HepG2 (cell line): Measurements from ENCODE around the gene NKAIN2. TPM values are rescaled to one million over a fixed set of nuclear protein-coding genes. Genes with fewer than 3 reads are reported as not detected.

Experiments
- ATAC-seq: fragments of 200-7000 bp; cut with Tn5 transposase; 3 replicates; pipeline ENCODE4 v1.9.1; 2020; ENCODE audit warnings: mild to moderate bottlenecking, moderate library complexity
- BruUV-seq: library from RNA; stranded (reverse); fragments of 400-500 nt; replicated peaks from 2 replicates; lab custom pipeline; 2021; lab: Mats Ljungman, UMichigan
- CTCF ChIA-PET: fragments of 300-600 bp; formaldehyde crosslinking; extraction: SDS; loops from one replicate; lab custom pipeline; 2021; ENCODE audit warnings: low total read pairs, inconsistent platforms, low intra/inter-chr PET ratio; lab: Yijun Ruan, JAX
- POLR2A ChIA-PET: fragments of 350-600 bp; sonication (Branson Sonifier 250); formaldehyde crosslinking; loops from one replicate; lab custom pipeline; 2020; ENCODE audit warnings: antibody characterized with exemption, inconsistent platforms; lab: Yijun Ruan, JAX
- DNase-seq: peaks from one replicate; pipeline ENCODE4 v3.0.0-alpha.2; 2015; ENCODE audit warnings: low spot score
- FAIRE-seq: peaks from 3 replicates; lab custom pipeline; 2011; peaks lifted over from hg19 to GRCh38; lab: Jason Lieb, UNC
- H2AFZ ChIP-seq: one replicate; pipeline ENCODE4 v1.6.1; 2011; ENCODE audit warnings: low read length, inconsistent platforms
- H3K27ac ChIP-seq: fragments of 300-600 bp; 3 replicates; pipeline ENCODE4 v1.8.0; 2011; ENCODE audit warnings: mixed run types, mild to moderate bottlenecking, mixed read lengths, low read length, inconsistent platforms; ENCODE audit not compliant: insufficient read depth; ENCODE audit errors: extremely low read length
- H3K27me3 ChIP-seq, 2 experiments: fragments of 200-600 bp in 1 of 2; 2 replicates in 1 of 2; 3 replicates in 1 of 2; pipeline versions ENCODE4 v1.6.0 to v1.8.0; 2011; ENCODE audit warnings: low read length in 2 of 2, mild to moderate bottlenecking in 2 of 2, moderate library complexity in 2 of 2, inconsistent platforms in 1 of 2; ENCODE audit not compliant: insufficient read depth in 2 of 2, control insufficient read depth in 1 of 2
- H3K36me3 ChIP-seq, 2 experiments: fragments of 200-600 bp in 1 of 2; replicated peaks in 1 of 2; 2 replicates in 1 of 2; 3 replicates in 1 of 2; pipeline versions ENCODE4 v1.5.1 to v1.8.0; 2011; ENCODE audit warnings: low read length in 2 of 2, inconsistent platforms in 1 of 2; ENCODE audit not compliant: insufficient read depth in 2 of 2, control insufficient read depth in 1 of 2
- H3K4me1 ChIP-seq: 2 replicates; pipeline ENCODE4 v1.5.1; 2012; ENCODE audit warnings: low read length, inconsistent platforms; ENCODE audit not compliant: insufficient read depth
- H3K4me2 ChIP-seq: 2 replicates; pipeline ENCODE4 v1.6.0; 2011; ENCODE audit warnings: low read depth, low read length, inconsistent platforms
- H3K4me3 ChIP-seq, 3 experiments: fragments of 200-600 bp in 1 of 3; sonication (generic), shearing (Covaris generic) in 1 of 3; replicated peaks in 1 of 3; 2 replicates each; pipeline ENCODE4 v1.5.1; 2011 to 2016; ENCODE audit warnings: low read length in 3 of 3, inconsistent platforms in 2 of 3, low read depth in 2 of 3, mild to moderate bottlenecking in 2 of 3, control low read depth in 1 of 3, mixed read lengths in 1 of 3; ENCODE audit not compliant: insufficient read depth in 1 of 3
- H3K79me2 ChIP-seq: one replicate; pipeline ENCODE4 v1.6.1; 2011; ENCODE audit warnings: low read length, inconsistent platforms; ENCODE audit not compliant: insufficient read depth
- H3K9ac ChIP-seq: 2 replicates; pipeline ENCODE4 v1.6.0; 2011; ENCODE audit warnings: mild to moderate bottlenecking, low read depth, low read length, inconsistent platforms; ENCODE audit not compliant: insufficient read depth
- H3K9me3 ChIP-seq: 2 replicates; pipeline ENCODE4 v1.5.1; 2012; ENCODE audit warnings: mild to moderate bottlenecking, low read length
- H4K20me1 ChIP-seq: 2 replicates; pipeline ENCODE4 v1.6.0; 2011; ENCODE audit warnings: inconsistent platforms, mild to moderate bottlenecking, low read length, moderate library complexity; ENCODE audit not compliant: insufficient read depth
- CC2D1A ChIP-seq: sonication (generic); formaldehyde crosslinking; IDR thresholded peaks from 2 replicates; pipeline ENCODE4 v1.8.1; 2023; ENCODE audit warnings: mild to moderate bottlenecking, missing genetic modification reagents
- CREB1 ChIP-seq, 2 experiments: fragments of 450-650 bp in 1 of 2; IDR thresholded peaks; 2 replicates each; pipeline ENCODE4 v1.6.1; 2016 to 2017; ENCODE audit warnings: control low read depth in 1 of 2, mild to moderate bottlenecking in 1 of 2, missing compliant biosample characterization in 1 of 2, missing genetic modification characterization in 1 of 2
- PHB2 ChIP-seq: fragments of 450-650 bp; IDR thresholded peaks from 2 replicates; pipeline ENCODE4 v1.6.1; 2018; ENCODE audit not compliant: partially characterized antibody
- ZNF660 ChIP-seq: sonication (generic); formaldehyde crosslinking; IDR thresholded peaks from 2 replicates; pipeline ENCODE4 v1.5.1; 2020; ENCODE audit warnings: mild to moderate bottlenecking, low read depth, missing genetic modification reagents, borderline replicate concordance
- WGBS: methylation state at CpG from one replicate; pipeline ENCODE4 v1.1.6; 2017; ENCODE audit warnings: low lambda C conversion rate; 5-methylcytosine and 5-hydroxymethylcytosine counted together
- in situ Hi-C: cut with HindIII; loops from 2 replicates; pipeline ENCODE4 v1.10.0; 2017; ENCODE audit warnings: low pct_unique_long_range_greater_than_20kb; ENCODE audit not compliant: extremely low pct_ligation_motif_present
- intact Hi-C: fragments of 100-400 bp; cut with micrococcal nuclease; formaldehyde crosslinking; loops from one replicate; pipeline ENCODE4 v1.10.0; 2022; ENCODE audit not compliant: unreplicated experiment
- polyA plus RNA-seq, 8 experiments: library from polyadenylated mRNA; depleted of rRNA in 3 of 8; stranded (reverse) in 7 of 8; unstranded in 1 of 8; fragments of >200 nt; fragmentation: Illumina TruSeq in 4 of 8; extraction: Trizol in 4 of 8; gene quantifications; 2 replicates each; pipeline versions ENCODE4 v1.2.1 to v1.2.3, GENCODE V29; 2011 to 2016; ENCODE audit warnings: low read depth in 4 of 8, missing spikeins in 1 of 8, mixed read lengths in 1 of 8; ENCODE audit not compliant: insufficient read depth in 1 of 8
- total RNA-seq, 5 experiments: library from RNA; depleted of rRNA; stranded (reverse); fragments of >200 nt; fragmentation: Illumina TruSeq; extraction: Trizol; gene quantifications; 2 replicates each; pipeline ENCODE4 v1.2.3, GENCODE V29; 2016; ENCODE audit warnings: low read depth in 1 of 5
- TF ChIP-seq, protein P1 (sequence below): sonication (generic); formaldehyde crosslinking; IDR thresholded peaks from 2 replicates; pipeline ENCODE4 v1.5.1; 2020; ENCODE audit warnings: mild to moderate bottlenecking, missing genetic modification reagents

NKAIN2 gene
- total and polyA plus RNA-seq, 2 of the 13 experiments (the other 11 are each of a cell fraction or from before 2014, with no cell fraction given): not detected

DNA sequence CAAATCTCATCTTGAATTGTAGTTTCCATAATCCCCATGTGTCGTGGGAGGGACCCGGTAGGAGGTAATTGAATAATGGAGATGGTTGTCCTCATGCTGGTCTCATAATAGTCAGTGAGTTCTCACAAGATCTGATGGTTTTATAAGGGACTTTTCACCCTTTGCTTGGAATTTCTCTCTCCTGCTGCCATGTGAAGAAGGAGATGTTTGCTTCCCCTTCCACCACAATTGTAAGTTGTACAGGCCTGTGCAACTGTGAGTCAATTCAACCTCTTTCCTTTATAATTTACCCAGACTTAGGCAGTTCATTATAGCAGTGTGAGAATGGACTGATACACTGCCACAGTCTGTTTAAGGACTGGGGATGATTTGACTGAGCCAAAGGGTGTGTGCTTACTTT lies 44.7 kb downstream of the NKAIN2 start:
- Histone ChIP-seq H3K9ac (no peak overlapping the region), H3K36me3 (no peaks in the 10 kb centered on the region), H3K4me3 (no peak overlapping the region), H3K27me3 (no peaks in the 10 kb centered on the region), H4K20me1 (no peaks in the 10 kb centered on the region), H3K4me1 (no peaks in the 10 kb centered on the region), H2AFZ (no peak overlapping the region), H3K9me3 (no peaks in the 10 kb centered on the region), H3K4me2 (no peak overlapping the region), H3K79me2 (no peaks in the 10 kb centered on the region), H3K27ac (no peak overlapping the region)
- in situ Hi-C loops: no loop called here
- TF ChIP-seq, protein P1, sequence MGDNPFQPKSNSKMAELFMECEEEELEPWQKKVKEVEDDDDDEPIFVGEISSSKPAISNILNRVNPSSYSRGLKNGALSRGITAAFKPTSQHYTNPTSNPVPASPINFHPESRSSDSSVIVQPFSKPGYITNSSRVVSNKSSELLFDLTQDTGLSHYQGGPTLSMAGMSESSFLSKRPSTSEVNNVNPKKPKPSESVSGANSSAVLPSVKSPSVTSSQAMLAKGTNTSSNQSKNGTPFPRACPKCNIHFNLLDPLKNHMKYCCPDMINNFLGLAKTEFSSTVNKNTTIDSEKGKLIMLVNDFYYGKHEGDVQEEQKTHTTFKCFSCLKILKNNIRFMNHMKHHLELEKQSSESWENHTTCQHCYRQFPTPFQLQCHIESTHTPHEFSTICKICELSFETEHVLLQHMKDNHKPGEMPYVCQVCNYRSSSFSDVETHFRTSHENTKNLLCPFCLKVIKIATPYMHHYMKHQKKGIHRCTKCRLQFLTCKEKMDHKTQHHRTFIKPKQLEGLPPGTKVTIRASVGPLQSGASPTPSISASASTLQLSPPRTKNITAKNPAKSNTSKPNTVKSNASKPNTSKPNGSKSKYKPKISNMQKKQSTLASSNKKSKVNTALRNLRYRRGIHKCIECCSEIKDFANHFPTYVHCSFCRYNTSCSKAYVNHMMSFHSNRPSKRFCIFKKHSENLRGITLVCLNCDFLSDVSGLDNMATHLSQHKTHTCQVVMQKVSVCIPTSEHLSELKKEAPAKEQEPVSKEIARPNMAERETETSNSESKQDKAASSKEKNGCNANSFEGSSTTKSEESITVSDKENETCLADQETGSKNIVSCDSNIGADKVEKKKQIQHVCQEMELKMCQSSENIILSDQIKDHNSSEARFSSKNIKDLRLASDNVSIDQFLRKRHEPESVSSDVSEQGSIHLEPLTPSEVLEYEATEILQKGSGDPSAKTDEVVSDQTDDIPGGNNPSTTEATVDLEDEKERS (CRISPR knock-in tag): no peak
- TF ChIP-seq PHB2: no peak
- TF ChIP-seq CREB1 (IDR thresholded peaks at IDR 0.05): no peak
- no peak for TF ChIP-seq CREB1 (CRISPR knock-in tag; IDR thresholded peaks at IDR 0.05)
- intact Hi-C loops: no loop called here
- ChIA-PET CTCF (no interaction called here), POLR2A (no interaction called here)
- BruUV-seq: no TSS peak
- FAIRE-seq: no peak
- ATAC-seq: no peak
- WGBS: 0% methylated on average over 2 of the region's 2 CpGs
- no peak for DNase-seq

DNA sequence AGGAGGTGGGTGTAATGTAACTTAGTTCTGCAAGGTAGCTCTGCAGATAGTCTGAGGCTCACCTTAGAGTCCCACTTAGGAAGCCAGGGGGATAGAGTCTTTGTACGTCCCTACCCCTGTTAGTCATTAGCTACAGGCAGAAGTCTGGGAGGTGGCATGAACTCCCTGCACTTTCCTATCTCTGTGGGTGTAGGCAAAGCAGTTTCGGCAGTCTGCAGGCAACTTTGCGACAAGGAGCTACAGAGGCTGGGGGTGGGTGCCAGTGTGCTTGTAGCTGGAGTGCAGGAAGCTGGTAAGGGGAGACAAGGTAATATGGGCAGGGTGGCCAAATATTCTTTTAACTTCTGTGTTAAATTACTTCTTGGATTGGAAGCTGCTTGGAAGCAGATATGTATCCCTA lies 45.7 kb downstream of the NKAIN2 start:
- 2% methylated on average over 3 of the region's 3 CpGs for WGBS
- in situ Hi-C loops: no loop called here

More for the DNA sequence above, 45.7 kb downstream of the NKAIN2 start:
- no peak overlapping the region for H3K4me3 ChIP-seq
- H4K20me1 ChIP-seq: no peaks in the 10 kb centered on the region
- BruUV-seq: no TSS peak
- no peak for ATAC-seq
- POLR2A ChIA-PET: no interaction called here
- no peaks in the 10 kb centered on the region for H3K79me2 ChIP-seq
- H3K4me2 ChIP-seq: no peak overlapping the region
- CTCF ChIA-PET: no interaction called here
- TF ChIP-seq ZNF660 (CRISPR knock-in tag): no peak
- no peak for TF ChIP-seq CC2D1A (CRISPR knock-in tag)
- no peak overlapping the region for H3K27ac ChIP-seq
- no peak overlapping the region for H3K9ac ChIP-seq
- no peaks in the 10 kb centered on the region for H3K36me3 ChIP-seq
- H3K27me3 ChIP-seq: no peaks in the 10 kb centered on the region
- H2AFZ ChIP-seq: no peak overlapping the region
- FAIRE-seq: no peak
- intact Hi-C loops: no loop called here
- DNase-seq: no peak
- H3K4me1 ChIP-seq: no peaks in the 10 kb centered on the region
- no peaks in the 10 kb centered on the region for H3K9me3 ChIP-seq
